Melanocyte of skin (primary cell): Measurements from ENCODE around the gene NHSL1. TPM values are rescaled to one million over a fixed set of nuclear protein-coding genes. Genes with fewer than 3 reads are reported as not detected.

Experiments used
- small RNA-seq, 2 donors: library from RNA; depleted of rRNA; stranded (forward); fragments of <200 nt; gene quantifications; one replicate each; pipeline ENCODE3, GENCODE V24; 2012
- total RNA-seq, 2 donors: library from RNA; depleted of rRNA; stranded (reverse); fragments of >200 nt; gene quantifications; 2 replicates each; pipeline ENCODE4 v1.2.3, GENCODE V29; 2012

Gene NHSL1
- 100 to 1,000 TPM in 1 of 2 donors, 10 to 100 TPM in 1; 97.4 to 187 TPM for total RNA-seq

DNA sequence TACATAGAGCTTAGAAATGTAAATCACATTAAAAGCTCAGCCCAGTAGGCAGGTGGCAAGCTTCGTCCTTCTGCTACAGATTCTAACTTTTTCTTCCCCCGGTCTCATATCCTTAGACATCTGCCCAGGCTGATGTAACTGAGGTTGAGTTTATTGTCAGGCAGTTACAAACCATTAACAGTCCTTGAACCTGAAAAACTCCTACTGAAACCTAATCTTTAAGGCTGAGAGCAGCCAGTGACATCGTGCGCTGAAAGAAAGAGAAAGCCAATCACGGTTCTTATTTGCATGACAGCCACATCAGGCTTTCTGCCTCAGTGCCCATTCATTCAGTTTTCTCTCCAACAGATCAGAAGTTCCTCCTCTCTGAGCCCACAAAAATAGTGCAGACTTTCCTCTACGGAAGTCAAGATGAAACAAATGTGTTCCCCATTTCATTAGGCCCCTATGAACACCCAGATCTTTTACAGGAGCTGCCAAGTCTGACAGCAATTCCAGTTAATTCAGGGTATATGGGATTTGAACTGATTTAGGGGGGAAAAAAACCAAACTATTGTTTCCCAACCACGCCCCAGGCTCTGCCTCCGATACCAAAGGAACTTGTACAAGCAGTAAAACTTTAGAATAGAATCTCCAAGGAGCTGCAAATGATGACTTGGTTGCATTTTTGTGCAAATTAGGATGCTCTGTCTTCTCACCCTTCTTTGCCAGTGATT lies at the start of gene NHSL1:
Gene NHSL1 (minus strand): TSS at position 192 of the 716 bp plus-strand sequence. CDS start 204 bp downstream, outside the sequence.

GRCh38 chr6:138403801-138404665 lies 95.3 kb downstream of the NHSL1 start, which contains the start of gene HEBP2:
Gene HEBP2 (plus strand): TSS chr6:138404223. CDS start chr6:138404496, 273 bp downstream.

GRCh38 chr6:138377844-138378243 lies 121.5 kb downstream of the NHSL1 start, which contains the start of gene SMIM28:
Gene SMIM28 (plus strand): TSS chr6:138377905. CDS start chr6:138378073, 168 bp downstream.

Small RNAs within 50 kb of the gene (small RNA-seq; reads per million reads assigned to genes)
- 0 reads per million in 2 donors for gene AL031003.1
- gene AL391669.1 = 0 reads per million in 2 donors
- gene MIR3145 = 3.8 to 4.7 reads per million in 2 donors

Other genes starting within 250 kb of the NHSL1 start
- gene SMIM28, start 121.6 kb downstream of the NHSL1 start, total RNA-seq = not detected
- gene HEBP2, start 95.3 kb downstream of the NHSL1 start, total RNA-seq = 1 to 10 TPM; 6.7 to 7.2 TPM